GM23248 (cell line): Measurements from ENCODE around the gene TBC1D8.

Experiments
- EZH2 ChIP-seq: fragments of 200-600 bp; sonication (generic); IDR thresholded peaks from 2 replicates; pipeline ENCODE4 v1.6.1; 2018; ENCODE audit warnings: antibody characterized with exemption, mild to moderate bottlenecking; ENCODE audit not compliant: insufficient read depth, poor library complexity, severe bottlenecking
- EZH2phosphoT487 ChIP-seq: fragments of 200-600 bp; sonication (generic); IDR thresholded peaks from 2 replicates; pipeline ENCODE4 v1.6.1; 2018; ENCODE audit warnings: antibody characterized with exemption, moderate library complexity, mild to moderate bottlenecking, low read depth; ENCODE audit not compliant: insufficient read depth

DNA sequence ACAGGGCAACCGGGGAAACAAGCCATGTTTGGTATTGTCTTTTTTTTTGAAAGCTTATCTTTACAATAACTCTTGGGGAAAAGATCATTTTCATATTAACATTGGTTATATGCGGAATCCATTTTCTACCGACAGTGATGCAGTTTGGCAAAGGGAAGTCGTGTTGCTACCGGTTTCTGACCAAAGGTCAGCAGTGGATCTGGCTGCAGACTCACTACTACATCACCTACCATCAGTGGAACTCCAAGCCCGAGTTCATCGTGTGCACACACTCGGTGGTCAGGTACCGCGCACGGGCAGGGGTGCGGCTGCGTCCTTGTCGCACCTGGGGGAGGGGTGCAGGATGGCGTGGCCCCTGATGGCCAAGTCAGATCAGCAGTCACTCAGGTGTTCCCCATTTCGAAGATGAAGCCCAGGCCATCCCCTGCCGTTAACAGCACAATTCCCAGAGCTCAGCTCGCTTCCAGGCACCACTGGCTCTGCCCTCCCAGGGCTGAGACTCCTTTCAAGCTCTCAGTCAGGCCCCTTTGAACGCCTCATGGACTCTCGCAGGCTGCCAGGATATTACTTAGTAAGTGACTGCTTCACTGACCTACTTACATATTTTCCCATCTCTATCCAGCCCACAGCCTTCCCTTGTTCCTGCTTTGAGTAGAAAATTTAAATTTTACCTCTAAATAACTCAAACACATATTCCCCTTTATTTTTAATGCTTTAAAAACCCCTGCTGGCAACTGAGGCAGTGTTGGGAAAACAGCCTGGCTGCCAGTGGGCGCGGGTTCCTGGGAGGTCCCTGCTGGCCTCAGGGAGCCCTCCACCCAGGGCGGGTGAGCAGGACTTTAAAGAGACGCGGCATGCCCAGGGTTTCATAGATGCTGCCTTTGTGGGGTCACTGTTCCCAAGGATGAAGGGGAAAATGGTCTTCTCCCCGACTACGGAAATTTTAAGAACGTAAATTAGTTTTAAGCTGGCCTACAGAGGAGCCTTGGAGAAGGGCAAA, 182.7 kb downstream of the TBC1D8 start:
- TF ChIP-seq EZH2 (no peak), EZH2phosphoT487 (no peak)
